Activated CD8-positive, alpha-beta T cell treated with anti-CD3 and anti-CD28 coated beads for 36 hours (primary cell): Measurements from ENCODE around the gene MEF2C. TPM values are rescaled to one million over a fixed set of nuclear protein-coding genes. Genes with fewer than 3 reads are reported as not detected.

Source experiments
- ATAC-seq: fragments of 200-7000 bp; cut with Tn5 transposase; one replicate; pipeline ENCODE4 v1.10.0; 2021; ENCODE audit warnings: mild to moderate bottlenecking, moderate library complexity
- CTCF ChIA-PET: fragments of 350-600 bp; sonication (Branson Sonifier 250); formaldehyde crosslinking; loops from one replicate; lab custom pipeline; 2021; ENCODE audit warnings: antibody characterized with exemption; lab: Charles Lee
- POLR2A ChIA-PET: fragments of 350-600 bp; sonication (Branson Sonifier 250); formaldehyde crosslinking; loops from one replicate; lab custom pipeline; 2021; ENCODE audit warnings: antibody characterized with exemption; lab: Charles Lee
- DNase-seq: peaks from one replicate; pipeline ENCODE4 v3.0.0-alpha.2; 2020
- H3K27ac Mint-ChIP-seq: one replicate; pipeline ENCODE4 v1.8.0; 2021; ENCODE audit warnings: mild to moderate bottlenecking, mixed read lengths
- H3K27me3 Mint-ChIP-seq: one replicate; pipeline ENCODE4 v1.8.0; 2021; ENCODE audit warnings: mixed read lengths
- H3K36me3 Mint-ChIP-seq: one replicate; pipeline ENCODE4 v1.8.0; 2021; ENCODE audit warnings: low read depth, mixed read lengths
- H3K4me1 Mint-ChIP-seq: one replicate; pipeline ENCODE4 v1.8.0; 2021; ENCODE audit warnings: low read depth, mixed read lengths
- H3K4me3 Mint-ChIP-seq: one replicate; pipeline ENCODE4 v1.8.0; 2021; ENCODE audit warnings: mild to moderate bottlenecking, moderate library complexity, mixed read lengths
- H3K9me3 Mint-ChIP-seq: one replicate; pipeline ENCODE4 v1.8.0; 2021; ENCODE audit warnings: mixed read lengths
- intact Hi-C: fragments of 100-400 bp; cut with micrococcal nuclease; formaldehyde crosslinking; loops from one replicate; pipeline ENCODE4 v1.10.0; 2022
- total RNA-seq, 2 experiments: library from RNA; stranded (reverse); gene quantifications; one replicate each; pipeline ENCODE4 v1.2.3, GENCODE V29; 2021
- TF ChIP-seq, protein P1 (sequence below): fragments of 200-600 bp; IDR thresholded peaks from one replicate; pipeline ENCODE4 v1.8.0; 2022; ENCODE audit warnings: antibody characterized with exemption, mild to moderate bottlenecking

Gene MEF2C
- total RNA-seq, 2 experiments from 2014 or later = 0.27 to 1.3 TPM

- DNase-seq = no peak
- no peaks in the 10 kb centered on the region for H3K36me3 Mint-ChIP-seq
- no peak overlapping the region for H3K27ac Mint-ChIP-seq
- CTCF ChIA-PET = interaction anchor here (0.6 kb wide), 1 partner anchor 27 kb away, joined by 4 read pairs; no protein-coding TSS in a partner anchor
- no peak for ATAC-seq
- H3K4me3 Mint-ChIP-seq = no peak overlapping the region
- POLR2A ChIA-PET = no interaction called here
- intact Hi-C loops = no loop called here
- H3K27me3 Mint-ChIP-seq = peaks cover 12% of the 10 kb centered on the region
- TF ChIP-seq, protein P1, sequence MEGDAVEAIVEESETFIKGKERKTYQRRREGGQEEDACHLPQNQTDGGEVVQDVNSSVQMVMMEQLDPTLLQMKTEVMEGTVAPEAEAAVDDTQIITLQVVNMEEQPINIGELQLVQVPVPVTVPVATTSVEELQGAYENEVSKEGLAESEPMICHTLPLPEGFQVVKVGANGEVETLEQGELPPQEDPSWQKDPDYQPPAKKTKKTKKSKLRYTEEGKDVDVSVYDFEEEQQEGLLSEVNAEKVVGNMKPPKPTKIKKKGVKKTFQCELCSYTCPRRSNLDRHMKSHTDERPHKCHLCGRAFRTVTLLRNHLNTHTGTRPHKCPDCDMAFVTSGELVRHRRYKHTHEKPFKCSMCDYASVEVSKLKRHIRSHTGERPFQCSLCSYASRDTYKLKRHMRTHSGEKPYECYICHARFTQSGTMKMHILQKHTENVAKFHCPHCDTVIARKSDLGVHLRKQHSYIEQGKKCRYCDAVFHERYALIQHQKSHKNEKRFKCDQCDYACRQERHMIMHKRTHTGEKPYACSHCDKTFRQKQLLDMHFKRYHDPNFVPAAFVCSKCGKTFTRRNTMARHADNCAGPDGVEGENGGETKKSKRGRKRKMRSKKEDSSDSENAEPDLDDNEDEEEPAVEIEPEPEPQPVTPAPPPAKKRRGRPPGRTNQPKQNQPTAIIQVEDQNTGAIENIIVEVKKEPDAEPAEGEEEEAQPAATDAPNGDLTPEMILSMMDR = no peak
- no peaks in the 10 kb centered on the region for H3K4me1 Mint-ChIP-seq
- H3K9me3 Mint-ChIP-seq = no peaks in the 10 kb centered on the region
Measured at GRCh38 chr5:88870285-88870684, 12.7 kb downstream of the MEF2C start.

- Mint-ChIP-seq H3K4me3 (no peak overlapping the region), H3K27me3 (peaks cover 10% of the 10 kb centered on the region), H3K36me3 (no peaks in the 10 kb centered on the region), H3K9me3 (no peaks in the 10 kb centered on the region), H3K4me1 (no peaks in the 10 kb centered on the region), H3K27ac (no peak overlapping the region)
- ChIA-PET POLR2A (no interaction called here), CTCF (interaction anchor here (1.2 kb wide), 1 partner anchor 138 kb away, joined by 3 read pairs; no protein-coding TSS in a partner anchor)
- TF ChIP-seq, protein P1 = no peak
- DNase-seq (no peak), ATAC-seq (no peak)
- intact Hi-C loops = no loop called here
Measured at GRCh38 chr5:88868468-88869068, 14.4 kb downstream of the MEF2C start.

- ATAC-seq (no peak), DNase-seq (no peak)
- Mint-ChIP-seq H3K4me1 (no peaks in the 10 kb centered on the region), H3K9me3 (no peaks in the 10 kb centered on the region), H3K27ac (no peak overlapping the region), H3K36me3 (no peaks in the 10 kb centered on the region), H3K4me3 (no peak overlapping the region), H3K27me3 (peaks cover 3% of the 10 kb centered on the region)
- ChIA-PET POLR2A (no interaction called here), CTCF (interaction anchor here (1.2 kb wide), 1 partner anchor 137 kb away, joined by 3 read pairs; no protein-coding TSS in a partner anchor)
- intact Hi-C loops = no loop called here
- TF ChIP-seq, protein P1 = no peak
Measured at GRCh38 chr5:88867638-88868037, 15.3 kb downstream of the MEF2C start.

DNA sequence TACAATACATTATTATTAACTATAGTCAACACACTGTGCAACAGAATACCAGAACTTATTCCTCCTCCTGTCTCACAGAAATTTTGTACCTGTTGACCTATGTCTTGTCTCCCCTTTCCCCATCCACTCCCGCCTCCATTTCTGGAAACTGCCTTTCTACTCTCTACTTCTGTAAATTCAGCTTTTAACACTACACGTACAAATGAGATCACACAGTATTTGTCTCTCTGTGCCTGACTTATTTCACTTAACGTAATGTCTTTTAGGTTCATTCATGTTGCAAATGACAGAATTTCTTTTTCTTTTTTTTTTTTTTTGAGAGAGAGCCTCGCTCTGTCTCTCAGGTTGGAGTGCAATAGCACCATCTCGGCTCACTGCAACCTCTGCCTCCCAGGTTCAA lies 19.5 kb downstream of the MEF2C start:
- DNase-seq (no peak), ATAC-seq (no peak)
- H3K4me1 Mint-ChIP-seq = no peaks in the 10 kb centered on the region
- POLR2A ChIA-PET = no interaction called here
- CTCF ChIA-PET = no interaction called here
- intact Hi-C loops = no loop called here
- H3K27me3 Mint-ChIP-seq = no peaks in the 10 kb centered on the region
- H3K27ac Mint-ChIP-seq = no peak overlapping the region
- TF ChIP-seq, protein P1 = no peak
- no peaks in the 10 kb centered on the region for H3K36me3 Mint-ChIP-seq
- no peak overlapping the region for H3K4me3 Mint-ChIP-seq
- no peaks in the 10 kb centered on the region for H3K9me3 Mint-ChIP-seq

DNA sequence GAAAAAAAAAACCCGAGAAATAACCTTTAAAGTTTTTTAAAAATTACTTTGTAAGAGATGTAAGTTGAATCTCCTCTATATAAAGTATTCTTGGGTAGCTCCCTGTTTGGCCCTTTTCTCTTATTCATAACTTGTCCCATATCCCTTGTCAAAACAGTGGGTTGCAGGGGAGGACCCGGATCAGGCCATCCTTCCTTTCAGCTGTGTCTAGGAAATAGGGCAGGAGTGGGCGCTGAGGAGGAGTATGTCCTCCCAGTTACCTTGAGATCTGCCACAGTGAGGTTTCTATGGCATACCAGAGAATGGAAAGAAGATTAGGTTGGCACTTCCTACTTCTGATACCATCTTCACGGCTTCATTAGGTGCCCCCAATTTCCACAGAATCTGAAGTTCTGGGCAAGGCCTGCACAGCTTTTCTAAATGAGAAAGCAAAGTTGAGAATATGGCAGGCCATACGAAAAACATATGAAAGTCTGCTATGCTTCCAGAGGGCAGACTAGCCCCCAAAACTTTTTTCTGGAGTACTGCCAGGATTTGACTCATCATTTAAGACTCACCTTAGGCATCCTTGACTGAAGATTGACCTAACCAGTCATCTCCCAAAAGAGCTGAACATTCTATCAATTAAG lies 20.3 kb downstream of the MEF2C start:
- Mint-ChIP-seq H3K27me3 (peaks cover 2% of the 10 kb centered on the region), H3K36me3 (no peaks in the 10 kb centered on the region), H3K9me3 (no peaks in the 10 kb centered on the region), H3K4me1 (no peaks in the 10 kb centered on the region), H3K4me3 (no peak overlapping the region), H3K27ac (no peak overlapping the region)
- TF ChIP-seq, protein P1 = no peak
- DNase-seq (no peak), ATAC-seq (no peak)
- intact Hi-C loops = no loop called here
- ChIA-PET CTCF (interaction anchor here (0.9 kb wide), 1 partner anchor 134 kb away, joined by 3 read pairs; no protein-coding TSS in a partner anchor), POLR2A (no interaction called here)
